M059J (cell line): Measurements from ENCODE around the gene FAM107B. TPM values are rescaled to one million over a fixed set of nuclear protein-coding genes. Genes with fewer than 3 reads are reported as not detected.
"Not testable (repeated sequence)": the region's sequence is repeated elsewhere in the genome, so short reads cannot be mapped to it uniquely, and the experiment has no call there.

Experiments used
- DNase-seq: peaks from one replicate; pipeline ENCODE4 v3.0.0-alpha.2; 2012; ENCODE audit warnings: low read depth
- total RNA-seq: library from RNA; depleted of rRNA; stranded (reverse); fragments of >200 nt; shearing (Covaris generic); gene quantifications from 2 replicates; pipeline ENCODE4 v1.2.3, GENCODE V29; 2014

Gene FAM107B
- total RNA-seq, 1 experiment from 2014 or later: 18.4 TPM

DNA sequence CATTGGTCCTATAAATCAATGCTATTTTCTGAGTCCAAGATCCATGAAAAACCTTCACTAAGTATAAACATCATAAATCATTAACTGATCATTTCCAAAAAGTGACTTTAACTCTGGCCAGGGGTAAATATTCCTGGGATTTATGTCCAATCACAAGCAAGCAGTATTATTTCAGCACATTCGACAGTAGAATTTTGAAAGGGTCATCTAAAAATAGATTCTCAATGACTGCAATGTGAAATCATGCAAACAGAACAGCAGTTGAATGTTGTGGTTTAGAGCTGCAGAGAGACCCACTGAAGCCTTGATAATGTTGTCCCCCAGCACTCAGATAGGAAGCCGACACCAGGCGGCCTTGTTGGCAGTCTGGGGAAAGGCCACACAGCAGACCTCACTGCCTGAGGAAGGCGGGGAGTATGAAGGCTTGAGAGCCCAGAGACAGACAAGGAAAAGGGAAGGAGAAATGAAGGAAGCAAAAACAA lies 38.1 kb downstream of the FAM107B start:
- peak; percentile 67 for DNase-seq

DNA sequence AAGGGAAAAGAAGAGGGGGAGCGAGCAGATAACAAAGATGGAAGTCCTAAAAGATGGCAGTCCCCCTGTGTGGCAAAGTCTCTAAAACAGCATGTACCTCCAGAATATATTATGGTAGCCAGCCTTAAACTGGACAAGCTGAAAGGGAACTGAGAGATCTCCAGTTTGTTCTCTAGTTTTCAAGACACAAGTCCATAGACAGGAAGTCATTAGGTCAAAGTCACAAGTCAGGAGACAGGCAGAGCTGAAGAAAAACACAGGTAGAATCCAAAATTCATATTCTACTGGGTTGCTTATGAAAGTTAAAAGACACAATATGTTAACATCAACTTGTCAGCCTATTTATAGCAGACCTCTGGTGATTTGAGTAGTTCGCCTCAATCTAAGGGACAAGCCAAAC lies 38.7 kb downstream of the FAM107B start:
- no peak for DNase-seq

DNA sequence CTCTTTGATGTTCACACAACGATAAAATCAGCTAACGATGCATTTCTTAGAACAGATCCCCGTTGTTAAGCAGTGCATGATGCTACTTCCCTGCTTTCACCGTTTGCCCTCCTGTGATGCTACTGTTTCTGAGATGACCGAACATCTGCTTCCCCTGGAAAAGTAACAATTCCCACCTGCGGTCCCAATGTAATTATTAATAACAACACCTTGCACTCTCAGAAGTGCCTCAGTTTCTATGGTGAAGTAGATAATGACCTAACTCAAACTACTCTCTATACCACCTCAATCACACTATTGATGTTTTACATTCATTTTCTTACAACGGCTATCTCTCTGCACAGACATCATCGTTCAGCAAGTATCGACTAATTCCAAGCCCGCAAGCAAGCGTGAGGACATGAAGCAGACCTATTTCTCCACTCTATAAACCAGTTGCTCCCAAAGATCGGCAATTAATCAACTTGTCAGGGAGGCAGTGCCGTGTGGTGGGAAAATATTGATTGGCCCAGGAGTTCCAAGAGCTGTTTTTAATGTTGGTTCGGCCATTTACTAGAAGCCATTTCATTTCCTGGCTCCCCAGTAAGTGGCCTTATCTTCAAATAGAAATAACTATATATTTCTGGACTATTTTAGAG lies 42.7 kb downstream of the FAM107B start:
- DNase-seq: no peak

DNA sequence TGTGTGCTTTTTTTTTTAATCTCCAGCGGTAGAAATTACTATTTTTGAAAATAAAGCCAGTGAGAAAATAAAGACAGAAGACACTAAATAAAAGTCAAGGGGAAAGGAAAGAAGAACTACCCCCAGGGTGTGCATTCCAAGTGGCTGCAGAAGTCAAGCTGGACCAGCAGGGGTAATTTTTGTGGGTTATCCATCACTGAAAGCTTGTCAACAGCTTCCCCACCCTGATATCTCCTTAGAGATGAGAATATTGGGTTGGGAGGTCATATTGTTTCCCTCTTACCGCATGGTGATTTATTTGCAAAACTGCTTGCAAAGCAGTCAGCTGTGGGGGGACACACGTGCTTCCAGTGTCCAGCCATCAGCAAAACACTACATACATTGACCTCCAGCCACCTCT lies 46.4 kb downstream of the FAM107B start:
- DNase-seq: no peak

DNA sequence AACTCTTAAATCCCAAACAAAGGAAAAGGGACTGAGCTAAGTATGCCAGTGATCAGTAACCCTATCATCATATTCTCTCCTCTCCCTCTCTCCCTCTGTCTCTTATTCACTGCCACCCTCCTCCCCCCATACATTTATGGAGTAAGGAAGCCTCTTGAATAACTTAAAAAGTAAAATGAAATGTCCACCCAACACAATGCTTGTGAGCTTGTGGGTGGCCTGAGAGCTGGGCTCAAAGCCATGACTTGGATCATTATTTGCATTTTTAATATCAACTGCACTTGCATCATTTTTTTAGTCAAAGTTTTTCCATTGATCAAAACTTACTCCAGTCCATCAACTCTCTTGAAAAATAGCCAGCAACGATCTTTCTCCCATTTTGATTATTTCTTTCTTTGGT lies 46.8 kb downstream of the FAM107B start:
- no peak for DNase-seq

DNA sequence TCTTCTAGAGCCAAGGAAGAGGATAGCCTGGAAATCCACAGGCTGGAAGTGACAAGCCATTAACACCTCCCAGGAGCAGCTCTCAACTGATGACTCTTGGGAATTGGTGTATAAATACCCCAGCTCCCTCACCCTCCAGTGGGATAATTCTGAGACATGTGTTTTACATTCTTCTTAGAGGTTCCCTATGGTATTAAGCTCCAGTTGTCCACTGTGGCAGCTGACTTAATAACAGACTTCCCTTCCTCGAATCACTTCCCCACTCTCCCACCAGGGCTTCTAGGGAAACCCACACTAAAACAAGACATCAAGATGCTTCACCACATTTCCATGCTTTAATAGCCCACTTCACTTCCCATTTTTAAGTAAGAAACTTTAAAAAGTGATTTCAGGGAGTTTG lies 47.2 kb downstream of the FAM107B start:
- no peak for DNase-seq

DNA sequence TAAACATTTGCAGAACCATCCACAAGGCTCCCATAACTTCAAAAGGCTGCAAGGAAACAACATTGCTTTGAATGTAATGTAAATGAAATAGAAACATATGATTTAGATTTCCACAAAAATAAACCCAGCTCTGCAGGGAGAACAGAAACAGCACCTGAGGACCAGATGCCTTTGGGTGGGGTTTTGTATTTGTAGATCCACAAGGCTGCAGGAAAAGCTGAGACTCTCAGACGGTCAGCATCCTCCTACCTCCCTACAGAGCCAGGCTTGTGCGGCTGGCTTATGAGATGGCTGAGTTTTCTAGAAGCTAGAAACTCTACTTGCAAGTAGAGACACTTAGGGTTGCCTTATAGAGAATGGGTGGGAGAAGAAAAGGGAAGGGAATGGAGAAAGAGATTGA lies 49.8 kb downstream of the FAM107B start:
- no peak for DNase-seq

DNA sequence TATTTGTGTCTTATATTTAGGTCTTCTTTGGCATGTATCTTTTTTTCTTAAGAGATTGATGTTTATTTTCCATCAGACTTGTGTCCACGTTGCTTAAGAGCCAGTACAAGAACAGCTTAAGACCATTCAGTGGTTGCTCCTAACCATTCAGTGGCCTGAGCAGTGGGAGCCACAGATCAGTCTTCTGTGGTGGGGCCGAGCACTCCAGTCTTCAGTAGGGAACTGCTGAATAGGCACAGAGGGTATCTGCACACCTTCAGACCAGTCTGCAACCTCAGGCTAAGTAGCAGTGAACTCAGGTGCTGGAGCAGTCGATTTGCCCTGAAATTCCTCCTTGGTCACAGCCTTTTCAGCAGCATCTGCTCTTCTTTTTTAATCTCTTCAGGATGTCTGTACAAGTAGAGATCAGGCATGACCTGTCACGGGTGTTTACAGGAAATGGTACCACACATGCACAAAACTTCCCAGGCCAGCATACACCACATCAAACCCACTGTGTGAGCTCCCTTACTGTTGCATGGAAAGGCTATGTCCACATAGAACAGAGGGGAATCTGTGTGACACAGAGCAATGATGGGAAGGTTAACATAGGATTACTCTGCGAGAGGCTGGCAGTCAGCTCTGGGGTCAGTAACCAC lies 51.5 kb downstream of the FAM107B start:
- DNase-seq: no peak

DNA sequence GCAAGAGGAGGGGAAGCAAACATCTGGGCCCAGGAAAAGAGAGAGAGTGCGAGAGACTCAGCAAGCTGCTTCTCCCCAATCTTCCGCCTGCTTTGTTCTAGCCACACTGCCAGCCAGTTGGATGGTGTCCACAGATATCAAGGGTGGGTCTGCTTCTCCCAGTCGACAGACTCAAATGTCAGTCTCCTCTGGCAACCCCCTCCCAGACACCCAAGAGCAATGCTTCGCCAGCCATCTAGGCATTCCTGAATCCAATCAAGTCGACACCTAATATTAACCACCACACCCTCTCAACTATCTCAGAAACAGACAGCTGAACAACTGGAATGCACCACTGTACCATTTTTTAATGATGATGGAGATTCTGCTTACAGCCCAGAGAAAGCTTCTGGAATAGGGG lies 57.1 kb downstream of the FAM107B start:
- no peak for DNase-seq

DNA sequence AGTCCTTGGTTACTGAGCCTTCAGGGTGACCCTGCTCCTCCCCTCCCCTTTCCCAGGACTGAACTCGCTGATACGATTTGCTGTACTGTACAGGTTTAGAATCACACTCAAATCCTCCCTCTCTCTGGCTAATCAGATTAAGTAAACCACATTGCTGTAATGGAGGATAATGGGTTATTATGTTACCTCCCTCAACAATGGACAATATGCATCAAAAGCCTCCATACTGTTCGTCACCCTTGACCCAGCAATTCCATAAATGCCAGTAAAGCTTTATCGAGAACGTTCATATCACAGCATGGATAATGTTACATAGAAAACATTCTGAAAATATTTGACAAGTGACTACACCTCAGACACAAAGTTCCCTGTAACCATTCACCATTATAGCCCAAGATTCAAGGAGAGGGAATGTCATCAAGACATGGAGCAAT lies 61.7 kb downstream of the FAM107B start:
- DNase-seq: peak; percentile 4

DNA sequence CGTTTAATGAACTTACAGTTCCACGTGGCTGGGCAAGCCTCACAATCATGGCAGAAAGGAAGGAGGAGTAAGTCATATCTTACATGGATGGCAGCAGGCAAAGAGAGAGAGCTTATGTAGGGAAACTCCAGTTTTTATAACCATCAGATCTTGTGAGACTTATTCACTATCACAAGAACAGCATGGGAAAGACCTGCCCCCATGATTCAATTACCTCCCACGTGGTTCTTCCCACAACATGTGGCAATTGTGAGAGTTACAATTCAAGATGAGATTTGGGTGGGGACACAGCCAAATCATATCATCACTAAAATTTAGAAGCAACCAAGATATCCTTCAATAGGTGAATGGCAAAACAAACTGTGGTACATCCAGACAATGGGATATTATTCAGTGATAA lies 65.4 kb downstream of the FAM107B start:
- DNase-seq: not testable (repeated sequence)

DNA sequence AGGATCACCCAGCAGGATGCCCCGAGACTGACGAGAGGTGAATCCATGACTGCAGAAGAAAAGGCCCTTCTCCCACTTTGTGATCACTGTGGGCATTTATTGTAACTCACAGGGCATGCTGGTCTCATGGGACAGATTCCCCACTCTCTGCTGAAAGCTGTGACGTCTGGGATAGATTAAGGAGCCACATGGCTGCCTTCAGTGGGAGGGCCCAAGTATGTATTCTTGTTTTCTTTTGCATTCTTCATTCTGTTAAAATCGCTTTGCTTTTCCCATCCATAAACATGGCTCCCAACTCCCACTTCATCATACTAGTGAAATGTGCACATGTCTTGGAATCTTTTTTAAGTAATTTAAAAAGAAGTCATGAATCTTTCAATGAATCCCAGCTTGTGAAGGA lies 67.2 kb downstream of the FAM107B start:
- no peak for DNase-seq

DNA sequence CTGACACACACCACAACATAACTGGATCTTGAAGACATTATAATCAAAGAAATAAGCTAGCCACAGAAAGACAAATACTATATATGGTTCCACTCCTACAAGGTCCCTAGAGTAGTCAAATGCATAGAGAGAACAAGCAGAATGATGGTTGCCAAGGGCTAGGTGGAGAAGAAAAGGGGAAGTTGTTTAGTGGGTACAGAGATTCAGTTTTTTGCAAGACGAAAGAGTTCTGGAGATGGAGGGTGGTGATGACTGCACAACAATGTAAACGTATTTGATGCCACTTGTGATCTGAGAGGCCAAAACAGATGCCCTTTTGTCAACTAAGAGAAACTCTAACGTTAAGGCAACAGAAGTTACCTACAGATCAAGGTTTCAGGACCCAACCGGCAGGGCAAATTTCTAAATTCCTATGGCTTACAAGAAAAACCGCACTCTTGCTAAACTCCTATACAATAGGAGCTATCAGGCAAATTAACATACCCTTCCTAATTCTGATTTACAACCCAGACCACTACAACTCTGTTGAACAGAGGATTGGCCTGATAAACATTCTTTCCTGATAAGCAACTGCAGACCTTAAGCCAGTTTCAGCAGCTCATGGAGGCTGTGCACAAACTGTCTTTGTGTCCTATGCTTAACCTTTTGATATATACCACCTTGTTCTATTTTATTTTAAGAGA lies 69.0 kb downstream of the FAM107B start:
- no peak for DNase-seq

DNA sequence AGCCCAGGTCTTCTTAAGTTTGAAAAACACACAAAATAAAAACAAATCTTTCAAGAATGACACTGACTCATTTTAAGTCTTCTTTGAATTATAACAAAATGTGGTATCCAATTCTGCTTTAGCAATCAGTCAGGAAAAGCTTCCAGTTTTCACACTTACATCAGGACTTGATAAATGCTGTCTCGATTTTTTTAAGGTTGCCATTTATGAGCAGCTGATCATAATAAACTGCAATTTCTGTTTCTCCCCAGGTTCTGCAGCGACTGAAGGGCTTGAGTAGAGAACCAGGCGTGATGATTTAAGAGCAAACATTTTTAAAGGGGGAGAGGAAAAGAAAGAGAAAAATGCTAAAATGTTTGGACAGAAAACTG lies 71.1 kb downstream of the FAM107B start:
- DNase-seq: no peak

DNA sequence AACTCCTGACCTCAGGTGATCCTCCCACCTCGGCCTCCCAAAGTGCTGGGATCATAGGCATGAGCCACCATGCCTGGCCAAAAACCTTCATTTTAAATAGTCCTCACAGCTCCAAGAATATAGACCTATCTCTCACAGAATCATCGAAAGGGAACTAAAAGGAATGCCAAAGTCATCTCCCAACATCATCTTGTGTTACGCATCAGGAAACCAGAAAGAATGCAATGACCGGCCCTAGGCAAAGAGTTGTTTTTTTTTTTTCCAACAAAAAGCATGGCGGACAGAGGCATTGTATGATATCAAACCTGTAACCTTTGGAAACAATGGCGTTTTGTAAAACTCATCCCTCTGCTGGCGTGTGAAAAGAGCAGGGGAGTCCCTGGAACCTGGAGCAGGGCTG lies 73.2 kb downstream of the FAM107B start:
- no peak for DNase-seq

DNA sequence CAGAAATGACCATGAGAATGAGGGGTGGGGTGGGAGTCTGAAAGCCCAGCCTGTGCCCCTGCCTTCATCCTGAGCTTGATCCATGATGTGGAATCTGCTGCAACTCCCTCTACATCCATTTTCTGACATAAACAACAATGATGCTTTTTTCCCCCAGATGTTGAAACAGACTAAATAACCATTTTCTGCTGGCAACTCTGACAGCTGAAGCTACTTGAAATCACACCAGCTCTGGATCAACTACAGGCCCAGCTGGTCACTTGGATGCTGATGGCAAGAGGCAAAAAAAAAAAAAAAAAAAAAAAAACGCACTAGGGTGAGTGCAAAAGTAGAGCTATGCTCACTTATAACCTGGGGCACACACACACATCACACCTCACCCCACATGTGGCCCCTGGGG lies 74.2 kb downstream of the FAM107B start:
- DNase-seq: no peak

DNA sequence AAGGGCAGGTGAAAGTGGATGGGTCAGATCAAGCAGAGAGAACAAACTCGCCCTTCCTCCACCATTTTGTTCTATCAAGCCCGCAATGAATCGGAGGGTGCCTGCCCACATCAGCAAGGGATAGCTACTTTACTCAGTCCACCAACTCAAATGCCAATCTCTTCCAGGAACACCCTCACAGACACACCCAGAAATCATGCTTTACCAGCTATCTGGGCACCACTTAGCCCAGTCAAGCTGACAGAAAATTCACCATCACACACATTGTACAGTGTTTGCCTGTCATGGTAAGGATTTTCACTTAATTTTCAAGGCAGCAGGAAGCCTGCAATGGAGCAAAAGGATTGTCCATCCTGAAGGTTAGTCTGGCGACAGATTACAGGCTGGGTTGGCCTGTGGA lies 75.2 kb downstream of the FAM107B start:
- no peak for DNase-seq

DNA sequence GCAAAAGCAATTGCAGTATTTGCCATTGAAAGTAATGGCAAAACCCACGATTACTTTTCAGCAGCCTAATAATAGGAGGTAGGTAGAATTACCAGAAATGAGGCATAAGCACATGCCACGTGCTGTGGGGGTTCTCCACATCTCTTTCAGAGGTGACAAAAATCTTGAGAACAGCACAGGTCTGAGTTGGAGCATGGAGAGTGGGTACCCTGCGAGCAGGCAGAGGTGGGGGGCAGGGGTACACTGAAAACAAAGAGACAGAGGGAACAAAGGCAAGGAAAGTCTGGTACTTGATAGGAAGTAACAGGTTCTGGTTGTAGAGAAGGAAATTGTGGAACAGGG lies 75.9 kb downstream of the FAM107B start:
- no peak for DNase-seq

DNA sequence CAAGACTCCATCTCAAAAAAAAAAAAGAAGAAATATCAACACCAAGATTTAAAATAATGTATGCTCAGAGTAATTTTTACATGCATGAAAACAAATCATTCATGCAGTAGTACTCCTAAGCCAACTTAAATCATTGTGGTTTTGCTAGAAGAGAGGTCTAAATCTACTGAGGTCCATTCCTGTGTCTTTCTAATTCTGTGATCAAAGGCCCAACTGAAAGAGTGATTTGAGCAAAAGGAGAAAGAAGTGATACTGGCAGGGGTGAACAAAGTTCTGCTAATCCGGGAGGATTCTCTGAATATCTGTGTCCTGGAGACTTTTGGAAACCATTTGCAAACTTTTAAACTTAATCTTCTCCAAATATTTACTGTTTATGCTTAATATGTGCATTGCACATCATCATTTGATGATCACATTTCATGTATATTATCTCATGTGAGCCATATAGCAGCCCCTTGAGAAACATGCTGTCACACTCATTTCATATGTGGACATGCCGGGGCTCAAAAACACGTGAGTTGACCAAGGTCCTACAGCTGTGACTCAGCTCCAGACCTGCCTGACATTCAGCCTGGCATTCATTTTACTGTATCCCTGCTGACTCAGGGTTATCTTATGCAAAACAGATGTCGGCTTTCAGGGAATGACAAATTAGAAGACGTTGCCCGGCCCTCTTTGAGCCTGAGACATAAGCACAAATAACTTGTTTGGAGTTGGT lies 76.4 kb downstream of the FAM107B start:
- peak; percentile 67 for DNase-seq

DNA sequence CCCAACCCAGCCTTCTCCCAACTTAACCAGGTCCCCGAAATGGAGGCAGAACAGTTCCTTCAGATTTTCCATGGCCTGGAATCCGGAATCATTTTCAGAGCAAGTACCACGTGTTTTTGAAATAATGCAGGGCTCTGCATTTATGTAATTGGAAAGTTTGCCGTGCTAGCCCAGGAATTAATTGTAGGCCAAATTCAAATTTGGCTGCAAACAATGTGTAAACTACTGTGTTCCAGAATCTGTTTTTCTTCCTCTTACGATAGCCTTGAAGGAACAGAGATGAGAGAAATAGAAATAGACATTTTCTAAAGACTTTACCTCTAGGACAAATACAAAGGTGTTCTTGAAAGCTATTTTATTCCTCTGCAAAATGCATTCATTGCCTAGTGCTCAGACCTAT lies 77.4 kb downstream of the FAM107B start:
- DNase-seq: no peak

DNA sequence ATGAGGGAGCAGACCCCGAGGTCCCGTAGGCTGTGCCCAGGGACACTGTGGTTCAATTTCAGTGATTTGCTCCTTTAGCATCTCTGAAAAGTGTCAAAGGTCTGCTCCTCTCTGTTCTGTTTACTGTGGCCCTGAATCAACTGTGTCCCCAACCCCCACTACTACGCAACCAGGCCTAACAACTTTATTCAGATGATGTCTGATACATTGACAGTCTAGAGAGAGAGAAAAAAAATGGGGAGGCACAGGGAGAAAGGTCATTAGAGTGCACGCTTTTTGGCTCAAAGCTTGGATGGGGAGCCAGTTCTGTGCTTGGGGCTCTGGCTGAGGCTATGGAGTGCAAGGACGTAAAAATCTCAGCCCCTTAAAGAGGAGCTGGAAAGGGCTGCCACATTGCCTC lies 77.9 kb downstream of the FAM107B start:
- DNase-seq: no peak

DNA sequence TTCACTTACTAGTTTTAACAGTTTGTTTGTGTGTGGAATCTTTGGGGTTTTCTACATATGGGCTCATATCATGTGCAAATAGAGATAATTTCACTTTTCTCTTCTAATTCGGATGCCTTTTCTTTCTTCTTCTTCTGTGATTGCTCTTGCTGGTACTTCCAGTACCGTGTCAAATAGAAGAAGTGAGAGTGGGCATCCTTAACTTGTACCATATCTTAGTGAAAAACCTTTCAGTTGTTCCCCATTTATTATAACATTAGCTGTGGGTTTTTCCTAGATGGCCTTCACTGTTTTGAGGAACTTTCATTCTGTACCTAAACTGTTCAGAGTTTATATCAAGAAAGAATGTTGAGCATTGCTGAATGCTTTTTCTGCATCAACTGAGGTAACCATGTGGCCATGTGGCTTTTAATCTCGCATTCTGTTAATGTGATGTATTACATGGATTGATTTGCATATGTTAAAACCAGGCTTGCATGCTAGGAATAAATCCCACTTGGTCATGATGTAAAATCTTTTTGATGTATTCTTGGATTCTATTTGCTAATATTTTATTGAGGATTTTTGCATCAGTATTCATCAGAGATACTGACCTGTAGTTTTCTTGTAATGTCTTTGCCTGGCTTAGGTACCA lies 78.7 kb downstream of the FAM107B start:
- no peak for DNase-seq
